GM23248 (cell line): Measurements from ENCODE around the gene OXGR1. TPM values are rescaled to one million over a fixed set of nuclear protein-coding genes. Genes with fewer than 3 reads are reported as not detected.

ENCODE experiments used
- DNase-seq: peaks from one replicate; pipeline ENCODE4 v3.0.0-alpha.2; 2015
- H2AFZ ChIP-seq: fragments of 200-600 bp; sonication (generic); 2 replicates; pipeline ENCODE4 v1.6.1; 2016; ENCODE audit warnings: antibody characterized with exemption
- H3F3A ChIP-seq: fragments of 200-600 bp; sonication (generic); 2 replicates; pipeline ENCODE4 v1.6.1; 2016; ENCODE audit warnings: mild to moderate bottlenecking, antibody characterized with exemption, mixed run types; ENCODE audit not compliant: insufficient read depth
- H3K27ac ChIP-seq: fragments of 200-600 bp; sonication (generic); 2 replicates; pipeline ENCODE4 v1.5.1; 2016; ENCODE audit warnings: mild to moderate bottlenecking
- H3K27me3 ChIP-seq: fragments of 200-600 bp; sonication (generic); replicated peaks from 2 replicates; pipeline ENCODE4 v1.6.1; 2016; ENCODE audit warnings: mild to moderate bottlenecking; ENCODE audit not compliant: insufficient read depth
- H3K36me3 ChIP-seq: fragments of 200-600 bp; sonication (generic); 2 replicates; pipeline ENCODE4 v1.6.1; 2016; ENCODE audit warnings: low read depth, mild to moderate bottlenecking
- H3K4me1 ChIP-seq: fragments of 200-600 bp; sonication (generic); 2 replicates; pipeline ENCODE4 v1.6.1; 2016; ENCODE audit warnings: mild to moderate bottlenecking; ENCODE audit not compliant: insufficient read depth
- H3K4me2 ChIP-seq: fragments of 200-600 bp; sonication (generic); one replicate; pipeline ENCODE4 v1.6.1; 2016; ENCODE audit warnings: mild to moderate bottlenecking; ENCODE audit not compliant: unreplicated experiment
- H3K4me3 ChIP-seq: fragments of 200-600 bp; sonication (generic); 2 replicates; pipeline ENCODE4 v1.5.1; 2016; ENCODE audit warnings: mild to moderate bottlenecking
- H3K79me2 ChIP-seq: fragments of 200-600 bp; sonication (generic); 2 replicates; pipeline ENCODE4 v1.6.1; 2016; ENCODE audit warnings: mild to moderate bottlenecking; ENCODE audit not compliant: insufficient read depth
- H3K9ac ChIP-seq: fragments of 200-600 bp; sonication (generic); 2 replicates; pipeline ENCODE4 v1.6.1; 2016; ENCODE audit warnings: mild to moderate bottlenecking
- H3K9me2 ChIP-seq: fragments of 200-600 bp; sonication (generic); 2 replicates; pipeline ENCODE4 v1.6.1; 2016; ENCODE audit warnings: mixed run types, mild to moderate bottlenecking, moderate library complexity; ENCODE audit not compliant: insufficient read depth
- H3K9me3 ChIP-seq: fragments of 200-600 bp; sonication (generic); one replicate; pipeline ENCODE4 v1.6.1; 2017; ENCODE audit warnings: low read depth
- H4K20me1 ChIP-seq: fragments of 200-600 bp; sonication (generic); 2 replicates; pipeline ENCODE4 v1.6.0; 2016; ENCODE audit not compliant: insufficient read depth
- EZH2 ChIP-seq: fragments of 200-600 bp; sonication (generic); IDR thresholded peaks from 2 replicates; pipeline ENCODE4 v1.6.1; 2018; ENCODE audit warnings: antibody characterized with exemption, mild to moderate bottlenecking; ENCODE audit not compliant: insufficient read depth, poor library complexity, severe bottlenecking
- EZH2phosphoT487 ChIP-seq: fragments of 200-600 bp; sonication (generic); IDR thresholded peaks from 2 replicates; pipeline ENCODE4 v1.6.1; 2018; ENCODE audit warnings: antibody characterized with exemption, moderate library complexity, mild to moderate bottlenecking, low read depth; ENCODE audit not compliant: insufficient read depth
- WGBS, 2 experiments: methylation state at CpG; one replicate each; pipeline ENCODE4 v1.1.6; 2015 to 2017; ENCODE audit warnings: low lambda C conversion rate in 2 of 2, low coverage in 1 of 2; ENCODE audit errors: missing lambda C conversion rate in 2 of 2; 5-methylcytosine and 5-hydroxymethylcytosine counted together
- in situ Hi-C: fragments of 300-500 bp; cut with MboI; formaldehyde crosslinking; loops from 2 replicates; pipeline ENCODE4 v1.15.0; 2020
- polyA plus RNA-seq: library from polyadenylated mRNA; unstranded; fragments of >200 nt; fragmentation: Nextera tagmentation; extraction: Ambion mirVana; gene quantifications from 2 replicates; pipeline ENCODE4 v1.2.1, GENCODE V29; 2016
- total RNA-seq: library from RNA; depleted of rRNA; stranded (reverse); fragments of >200 nt; shearing (Covaris generic); gene quantifications from 2 replicates; pipeline ENCODE4 v1.2.3, GENCODE V29; 2014

Gene OXGR1
- total and polyA plus RNA-seq, 2 experiments from 2014 or later, result not detected

DNA sequence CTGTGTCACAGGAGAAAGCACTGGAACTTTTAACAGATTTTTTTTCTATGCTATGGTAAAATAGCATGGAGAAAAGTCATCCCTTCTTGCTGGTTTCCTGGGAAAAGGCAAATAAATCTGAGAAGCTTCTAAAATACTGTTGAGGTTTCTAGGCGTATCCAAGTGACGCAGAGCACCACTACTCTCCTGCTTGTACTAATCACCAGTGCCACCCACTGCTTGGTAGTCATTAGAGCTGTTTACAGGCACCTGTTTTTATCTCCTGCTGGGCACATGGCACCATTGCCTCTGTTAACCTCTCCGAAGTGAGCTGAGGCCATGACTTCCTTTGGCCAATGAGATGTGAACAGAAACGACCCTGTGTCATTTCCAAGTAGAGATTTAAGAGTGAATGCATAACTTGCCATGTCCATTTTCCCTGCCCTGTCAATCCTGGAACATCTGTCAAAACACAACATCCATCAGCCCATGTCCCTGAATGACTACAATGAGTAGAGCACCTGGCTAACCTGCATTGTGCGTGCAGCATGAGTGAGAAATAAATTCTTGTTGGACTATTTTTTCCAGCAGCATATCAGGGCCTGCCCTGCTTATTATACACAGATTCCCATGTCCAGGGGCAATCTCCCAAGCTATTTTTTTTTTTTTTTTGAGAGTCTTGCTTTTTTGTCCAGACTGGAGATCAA lies 17.3 kb upstream of the OXGR1 start:
- no peak for DNase-seq
- Histone ChIP-seq H3K9me3 (no peaks in the 10 kb centered on the region), H3K9me2 (no peaks in the 10 kb centered on the region), H3K79me2 (no peaks in the 10 kb centered on the region), H3K27ac (no peak overlapping the region), H3K36me3 (no peaks in the 10 kb centered on the region), H3K27me3 (no peaks in the 10 kb centered on the region), H3F3A (no peaks in the 10 kb centered on the region), H3K4me3 (no peak overlapping the region), H3K4me2 (no peak overlapping the region), H3K9ac (no peak overlapping the region), H2AFZ (no peak overlapping the region), H3K4me1 (no peaks in the 10 kb centered on the region), H4K20me1 (no peaks in the 10 kb centered on the region)
- in situ Hi-C loops, result loop anchor here (25.0 kb wide), 1 partner anchor 801 kb away; no protein-coding TSS in a partner anchor
- WGBS, 2 experiments, result 74 to 85% methylated on average over 5 of the region's 5 CpGs
- TF ChIP-seq EZH2, result no peak
- no peak for TF ChIP-seq EZH2phosphoT487

DNA sequence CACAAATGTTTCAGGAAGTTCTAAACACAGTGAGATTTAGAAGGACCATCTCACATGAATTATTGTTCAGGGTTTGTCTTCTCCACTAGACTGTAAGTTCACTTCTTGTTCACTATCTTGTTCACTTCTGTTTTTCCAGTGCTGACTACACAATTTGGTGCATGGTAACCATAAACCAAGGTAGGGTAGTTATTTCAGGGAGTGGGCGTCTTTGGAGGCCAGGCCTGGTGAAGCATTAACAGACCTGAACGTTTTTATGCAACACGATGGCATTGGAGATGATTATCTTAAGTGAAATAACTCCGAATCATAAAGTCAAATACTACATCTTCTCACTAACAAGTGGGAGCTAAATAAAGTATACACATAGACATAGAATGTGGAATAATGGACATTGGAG lies 14.4 kb upstream of the OXGR1 start:
- H3K9me3 ChIP-seq, result no peaks in the 10 kb centered on the region
- no peak overlapping the region for H3K9ac ChIP-seq
- in situ Hi-C loops, result loop anchor here (25.0 kb wide), 1 partner anchor 804 kb away; no protein-coding TSS in a partner anchor
- no peaks in the 10 kb centered on the region for H3K27me3 ChIP-seq
- no peak overlapping the region for H2AFZ ChIP-seq
- H3K4me2 ChIP-seq, result no peak overlapping the region
- no peak overlapping the region for H3K27ac ChIP-seq
- H3K79me2 ChIP-seq, result no peaks in the 10 kb centered on the region
- H3K9me2 ChIP-seq, result no peaks in the 10 kb centered on the region
- no peaks in the 10 kb centered on the region for H4K20me1 ChIP-seq
- no peak for TF ChIP-seq EZH2
- no peak for TF ChIP-seq EZH2phosphoT487
- DNase-seq, result no peak
- peaks cover 12% of the 10 kb centered on the region; the same call in 1 of the 2 replicates for H3F3A ChIP-seq
- H3K4me3 ChIP-seq, result no peak overlapping the region
- peaks cover 24% of the 10 kb centered on the region for H3K4me1 ChIP-seq
- no peaks in the 10 kb centered on the region for H3K36me3 ChIP-seq
- WGBS, 2 experiments, result 47 to 60% methylated on average over 4 of the region's 4 CpGs

DNA sequence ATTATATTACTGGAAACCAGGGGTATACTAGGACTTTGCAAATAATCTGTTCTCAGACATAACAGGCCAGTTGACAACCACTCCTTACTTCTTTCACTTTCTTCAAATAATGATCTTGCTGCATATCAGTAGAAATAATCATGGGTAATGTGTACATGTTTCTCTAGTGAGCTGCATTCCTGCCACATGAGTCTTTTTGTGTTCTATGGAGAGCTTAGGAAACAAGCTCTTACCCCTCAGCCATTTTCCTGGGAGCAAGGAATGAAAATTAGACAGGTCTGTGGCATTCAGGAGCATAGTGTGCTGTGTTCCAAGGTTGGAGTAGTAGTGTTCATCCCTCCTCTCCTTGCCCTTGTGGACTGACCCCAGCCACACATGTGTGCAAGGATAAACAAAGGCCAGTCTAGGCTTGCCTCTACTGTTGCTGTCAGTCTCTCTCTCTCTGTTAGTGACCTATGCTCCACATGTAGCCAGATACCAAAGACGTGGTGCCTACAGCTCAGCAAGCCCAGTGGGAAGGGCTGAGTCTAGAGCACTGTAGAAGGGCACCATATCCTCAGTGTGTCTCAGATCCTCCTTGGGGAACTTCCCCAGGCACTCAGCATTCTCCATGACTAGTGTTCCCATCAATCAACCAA lies 11.5 kb upstream of the OXGR1 start:
- Histone ChIP-seq H3K9me3 (no peaks in the 10 kb centered on the region), H3K79me2 (no peaks in the 10 kb centered on the region), H3F3A (peaks cover 30% of the 10 kb centered on the region), H3K9me2 (no peaks in the 10 kb centered on the region), H3K4me1 (peaks cover 43% of the 10 kb centered on the region), H2AFZ (peak overlapping the region; percentile 56), H4K20me1 (no peaks in the 10 kb centered on the region), H3K4me3 (no peak overlapping the region), H3K27ac (peak overlapping the region; percentile 9; the same call in 1 of the 2 replicates), H3K27me3 (no peaks in the 10 kb centered on the region), H3K36me3 (no peaks in the 10 kb centered on the region), H3K4me2 (no peak overlapping the region), H3K9ac (no peak overlapping the region)
- 73 to 100% methylated on average over 1 of the region's 1 CpG for WGBS, 2 experiments
- peak; percentile 62 for DNase-seq
- in situ Hi-C loops, result loop anchor here (25.0 kb wide), 1 partner anchor 807 kb away; no protein-coding TSS in a partner anchor
- no peak for TF ChIP-seq EZH2phosphoT487
- TF ChIP-seq EZH2, result no peak

DNA sequence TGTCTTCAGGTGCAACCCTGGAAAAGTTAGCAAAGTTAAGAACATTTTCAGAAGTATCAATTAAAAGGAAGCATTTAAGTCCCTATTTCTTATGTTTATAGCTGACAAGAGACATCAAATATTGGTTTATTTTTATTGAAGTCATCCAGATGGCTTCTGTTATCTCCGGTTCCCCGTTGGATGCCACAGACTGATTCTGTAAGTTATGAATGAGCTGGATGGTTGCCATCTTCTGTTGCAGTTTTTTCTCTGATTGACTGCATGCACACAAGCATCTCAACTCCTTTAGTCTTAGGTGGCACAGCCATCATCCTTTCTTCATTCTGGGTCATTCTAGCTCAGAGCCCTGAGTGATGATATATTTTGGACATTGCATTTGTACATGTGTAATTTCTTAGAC lies 10.6 kb upstream of the OXGR1 start:
- Histone ChIP-seq H3K9ac (no peak overlapping the region), H4K20me1 (no peaks in the 10 kb centered on the region), H3K79me2 (no peaks in the 10 kb centered on the region), H2AFZ (no peak overlapping the region), H3K27me3 (no peaks in the 10 kb centered on the region), H3F3A (peaks cover 39% of the 10 kb centered on the region), H3K27ac (no peak overlapping the region; the same call in 1 of the 2 replicates), H3K4me2 (peak overlapping the region; percentile 43), H3K36me3 (no peaks in the 10 kb centered on the region), H3K4me1 (peaks cover 50% of the 10 kb centered on the region), H3K9me3 (no peaks in the 10 kb centered on the region), H3K9me2 (no peaks in the 10 kb centered on the region), H3K4me3 (no peak overlapping the region)
- 35 to 43% methylated on average over 2 of the region's 2 CpGs for WGBS, 2 experiments
- TF ChIP-seq EZH2 (no peak), EZH2phosphoT487 (no peak)
- peak; percentile 2 for DNase-seq
- in situ Hi-C loops, result loop anchor here (25.0 kb wide), 1 partner anchor 807 kb away; no protein-coding TSS in a partner anchor
